ENCODE measurements around the gene ATP11A.

The ATP11A gene

DNA sequence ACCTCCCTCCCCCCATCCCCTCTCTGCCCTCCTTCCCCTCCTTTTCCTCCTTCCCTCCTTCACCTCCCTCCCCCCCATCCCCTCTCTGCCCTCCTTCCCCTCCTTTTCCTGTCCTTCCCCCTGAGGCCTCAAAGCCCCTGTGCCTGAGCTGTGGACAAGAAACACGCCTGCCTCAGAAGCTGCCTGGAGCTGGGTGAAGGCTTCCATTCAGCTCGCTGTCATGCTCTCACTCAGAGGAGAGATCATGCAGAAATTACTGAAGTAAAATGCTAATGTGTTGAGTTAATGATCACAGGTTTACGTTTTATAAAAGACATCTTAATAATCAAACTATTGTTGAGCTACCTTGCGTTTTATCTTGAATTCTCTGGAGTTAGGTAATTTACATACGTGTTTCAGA is 114.5 kb downstream of the ATP11A start:
- no peak for DNase-seq

DNA sequence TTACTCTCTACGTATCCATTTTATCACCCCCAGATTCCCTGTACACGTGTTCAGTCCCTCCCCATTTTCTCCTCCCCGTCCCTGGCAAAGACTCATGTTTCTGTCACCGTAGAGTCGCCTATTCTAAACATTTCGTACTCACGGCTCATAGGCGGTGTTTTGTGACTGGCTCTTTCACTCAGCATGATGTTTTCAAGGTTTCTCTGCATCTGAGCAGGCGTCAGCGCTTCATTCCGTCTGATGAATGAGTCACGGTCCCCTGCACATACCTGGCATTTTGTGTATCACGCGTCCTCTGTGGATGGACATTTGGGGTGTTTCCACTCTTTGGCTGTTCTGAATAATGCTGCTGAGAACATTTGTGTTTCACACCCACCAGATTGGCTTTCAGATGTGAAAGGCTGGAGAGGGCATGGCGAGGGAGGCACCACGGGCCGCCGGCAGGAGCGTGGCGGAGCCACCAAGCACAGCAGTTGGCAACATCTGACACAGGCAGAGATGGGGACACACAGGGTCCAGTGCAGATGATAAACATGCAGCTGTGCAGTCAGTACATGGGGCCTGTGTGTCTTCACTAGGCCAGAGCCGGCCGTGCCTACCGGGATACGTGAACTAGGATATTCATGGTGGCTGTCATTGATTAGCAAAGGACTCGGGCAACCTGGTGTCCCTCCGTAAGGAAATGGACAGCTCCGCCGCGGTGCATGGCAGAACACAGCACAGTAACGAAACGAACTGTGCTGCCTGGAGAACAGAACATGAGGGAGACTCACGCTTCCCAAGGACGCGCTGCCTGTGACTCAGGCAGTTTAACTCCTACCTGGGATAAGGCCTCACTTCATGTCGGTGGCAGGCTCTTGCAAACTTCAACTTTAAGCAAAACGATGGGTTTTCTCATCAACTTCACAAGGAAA is 117.2 kb downstream of the ATP11A start:
- DNase-seq = no peak

DNA sequence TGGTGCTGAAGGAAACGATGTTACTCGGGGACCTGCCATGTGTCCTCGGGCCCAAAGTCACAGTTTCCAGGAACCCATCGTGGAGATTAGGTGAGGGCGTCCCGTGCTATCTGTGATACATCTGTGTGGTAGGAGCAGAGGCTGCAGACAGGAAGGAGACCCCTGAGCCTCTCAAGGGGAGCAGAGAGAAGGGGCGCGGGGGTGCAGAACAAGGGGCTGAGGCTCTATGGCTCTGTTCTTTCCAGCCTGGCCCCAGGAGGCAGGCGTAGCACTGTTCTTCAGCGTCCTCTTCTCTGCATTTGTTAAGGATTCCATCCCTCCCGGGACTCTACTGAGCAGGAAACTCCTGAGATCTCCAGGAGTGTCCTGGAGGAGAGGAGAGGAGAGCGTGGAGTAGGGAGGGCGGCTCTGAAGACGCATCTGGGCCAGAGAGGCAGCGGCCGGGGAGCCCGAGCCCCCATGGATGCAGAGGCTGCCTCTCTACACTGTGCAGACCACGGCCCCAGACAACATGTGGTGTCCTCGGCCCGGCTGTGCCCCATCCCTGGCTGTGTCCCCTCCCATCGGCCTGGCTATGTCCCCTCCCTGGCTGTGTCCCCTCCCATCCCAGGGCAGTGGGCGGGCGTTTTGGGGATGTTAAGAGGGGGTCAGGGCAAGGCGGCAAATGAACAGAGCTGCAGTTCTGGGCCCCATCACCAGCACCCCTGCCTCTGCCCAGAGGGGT is 118.0 kb downstream of the ATP11A start:
- no peak for DNase-seq

GRCh38 chr13:112808377-112809140 is 118.7 kb downstream of the ATP11A start:
- DNase-seq = no peak

- no peak for DNase-seq
Observed at GRCh38 chr13:112809332-112810315, 119.8 kb downstream of the ATP11A start.

GRCh38 chr13:112810608-112811007 is 120.8 kb downstream of the ATP11A start:
- no peak for DNase-seq

- DNase-seq = no peak
Observed at GRCh38 chr13:112812306-112813055, 122.6 kb downstream of the ATP11A start.

- no peak for DNase-seq
Observed at GRCh38 chr13:112813552-112813951, 123.7 kb downstream of the ATP11A start.

DNA sequence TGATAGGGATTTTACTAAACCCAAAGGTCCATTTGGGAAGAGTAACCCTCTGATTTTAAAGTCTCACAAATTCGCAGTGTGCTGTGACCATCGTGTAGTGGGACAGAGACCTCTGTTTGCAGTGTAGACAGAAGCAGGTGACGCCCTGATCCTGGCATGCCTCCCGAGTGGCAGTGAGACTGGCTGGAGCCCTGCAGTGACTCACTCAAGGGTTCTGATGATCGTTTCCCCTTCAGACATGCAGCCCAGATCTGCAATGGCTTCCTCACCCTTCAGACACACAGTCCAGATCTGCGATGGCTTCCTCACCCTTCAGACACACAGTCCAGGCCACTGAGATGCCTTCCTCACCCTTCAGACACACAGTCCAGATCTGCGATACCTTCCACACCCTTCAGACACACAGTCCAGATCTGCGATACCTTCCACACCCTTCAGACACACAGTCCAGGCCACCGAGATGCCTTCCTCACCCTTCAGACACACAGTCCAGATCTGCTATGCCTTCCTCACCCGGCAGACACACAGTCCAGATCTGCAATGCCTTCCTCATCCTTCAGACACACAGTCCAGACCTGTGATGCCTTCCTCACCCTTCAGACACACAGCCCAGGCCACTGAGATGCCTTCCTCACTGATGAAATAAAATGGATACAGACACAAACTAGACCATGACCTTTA is 125.2 kb downstream of the ATP11A start:
- DNase-seq = no peak

GRCh38 chr13:112815871-112816270 is 126.0 kb downstream of the ATP11A start:
- no peak for DNase-seq

DNA sequence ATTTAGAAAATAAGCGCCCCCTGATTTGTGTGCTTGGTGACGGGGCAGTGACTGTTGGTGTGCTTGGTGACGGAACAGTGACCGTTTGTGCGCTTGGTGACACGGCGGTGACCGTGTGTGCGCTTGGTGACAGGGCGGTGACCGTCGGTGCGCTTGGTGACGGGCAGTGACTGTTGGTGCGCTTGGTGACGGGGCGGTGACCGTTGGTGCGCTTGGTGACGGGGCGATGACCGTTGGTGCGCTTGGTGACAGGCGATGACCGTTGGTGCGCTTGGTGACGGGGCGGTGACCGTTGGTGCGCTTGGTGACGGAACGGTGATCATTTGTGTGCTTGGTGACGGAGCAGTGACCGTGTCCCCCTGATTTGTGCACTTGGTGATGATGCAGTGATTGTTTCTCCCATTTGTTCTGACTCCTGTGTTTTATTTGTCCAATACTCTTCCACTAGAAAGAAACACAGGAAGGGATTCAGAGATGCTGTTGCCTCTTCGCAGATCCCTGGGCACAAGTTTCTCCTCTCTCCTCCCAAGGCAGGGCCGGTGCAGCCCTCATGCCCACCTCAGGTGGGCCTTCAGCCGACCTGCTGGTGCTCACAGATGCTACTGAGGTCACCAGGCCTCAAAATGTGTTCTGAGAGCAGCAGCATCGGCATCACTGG is 128.3 kb downstream of the ATP11A start:
- no peak for DNase-seq

DNA sequence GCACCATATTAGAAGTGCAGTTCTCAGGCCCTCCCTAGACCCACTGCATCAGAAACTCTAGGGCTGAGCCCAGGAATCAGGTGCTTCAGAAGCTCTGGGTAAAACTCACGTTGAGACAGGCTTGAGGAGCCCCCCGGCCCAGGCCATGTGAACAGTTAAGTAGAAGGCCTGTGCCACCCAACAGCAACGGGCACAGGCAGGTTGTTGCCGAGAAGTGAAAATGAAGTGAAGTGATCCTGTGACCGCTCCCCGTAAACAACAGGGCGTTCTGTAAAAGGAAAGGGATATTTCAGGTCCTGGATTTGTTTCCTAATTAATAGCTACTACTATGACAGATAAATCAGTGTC is 128.8 kb downstream of the ATP11A start:
- no peak for DNase-seq

- DNase-seq = no peak
Observed at GRCh38 chr13:112819111-112819510, 129.3 kb downstream of the ATP11A start.

DNA sequence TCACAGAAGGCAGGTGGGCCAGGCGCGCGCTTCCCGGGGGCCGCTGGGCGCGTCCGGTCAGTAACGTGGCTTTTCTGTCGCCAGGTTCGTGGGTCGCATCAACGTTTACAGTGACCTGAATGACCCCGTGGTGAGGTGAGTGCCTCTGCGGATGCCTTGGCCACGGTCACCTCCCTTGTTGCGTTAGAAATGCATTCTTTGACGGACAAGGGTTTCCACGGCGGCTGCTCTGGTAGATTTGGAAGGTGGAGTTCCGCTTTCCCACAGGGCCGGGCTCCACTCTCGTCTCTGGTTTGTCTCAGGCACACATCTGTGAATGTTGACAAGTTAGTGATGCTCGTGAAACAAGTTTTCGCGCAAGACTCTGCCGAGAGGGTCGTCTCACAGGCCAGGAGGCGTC is 130.0 kb downstream of the ATP11A start:
- no peak for DNase-seq

DNA sequence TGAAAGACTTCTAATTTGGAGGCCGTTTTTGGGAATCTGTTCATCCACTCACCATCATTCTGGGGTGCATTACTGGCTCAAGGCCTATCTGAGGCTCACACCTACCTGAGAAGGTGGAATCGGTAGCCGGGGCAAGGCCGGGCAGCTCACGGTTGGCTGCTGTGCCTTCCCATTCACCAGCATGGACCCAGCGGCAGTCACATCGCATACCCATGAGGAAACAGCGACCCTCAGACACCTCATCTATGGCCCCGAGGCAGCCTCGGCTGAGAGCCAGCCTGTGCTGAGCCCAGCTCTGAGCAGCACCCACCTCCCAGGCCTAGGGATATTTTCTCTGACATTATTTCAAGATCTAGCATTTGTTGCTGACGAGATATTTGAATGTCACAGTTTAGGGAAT is 130.5 kb downstream of the ATP11A start:
- no peak for DNase-seq

DNA sequence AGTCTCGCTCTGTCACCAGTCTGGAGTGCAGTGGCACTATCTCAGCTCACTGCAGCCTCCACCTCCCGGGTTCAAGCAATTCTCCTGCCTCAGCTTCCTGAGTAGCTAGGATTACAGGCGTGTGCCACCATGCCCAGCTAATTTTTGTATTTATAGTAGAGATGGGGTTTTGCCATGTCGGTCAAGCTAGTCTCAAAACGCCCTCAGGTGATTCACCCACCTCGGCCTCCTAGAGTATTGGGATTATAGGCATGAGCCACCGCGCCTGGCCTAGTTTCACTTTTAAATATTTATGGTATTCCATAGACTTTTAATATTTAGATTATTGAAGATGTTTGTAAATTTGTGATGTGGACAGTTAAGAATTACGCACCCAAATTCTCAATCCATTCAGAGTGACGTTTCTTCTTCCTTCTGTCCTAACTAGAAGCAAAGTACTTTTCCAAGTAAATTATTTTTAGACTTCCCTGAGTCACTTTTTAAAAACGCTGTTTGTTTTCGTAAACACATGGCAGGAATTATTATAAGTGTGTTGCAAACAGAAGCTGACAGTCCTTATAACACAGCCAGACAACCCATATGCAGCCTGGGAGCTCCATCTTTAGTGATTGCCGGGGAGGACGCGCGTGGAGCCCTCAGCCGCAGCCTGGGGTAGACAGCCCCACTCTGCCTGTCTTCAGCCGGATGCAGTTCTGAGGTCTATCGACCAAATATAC is 131.7 kb downstream of the ATP11A start:
- DNase-seq = no peak

GRCh38 chr13:112822851-112823250 is 133.0 kb downstream of the ATP11A start:
- no peak for DNase-seq

- no peak for DNase-seq
Observed at GRCh38 chr13:112824429-112824828, 134.6 kb downstream of the ATP11A start.

GRCh38 chr13:112825071-112825470 is 135.2 kb downstream of the ATP11A start:
- no peak for DNase-seq

- DNase-seq = no peak
Observed at GRCh38 chr13:112825875-112826274, 136.0 kb downstream of the ATP11A start.
